Osteoblast (primary cell): ENCODE measurements around the gene STUB1. TPM values are rescaled to one million over a fixed set of nuclear protein-coding genes. Genes with fewer than 3 reads are reported as not detected.

ENCODE experiments used
- DNase-seq: peaks from one replicate; pipeline ENCODE4 v3.0.0; 2011; ENCODE audit warnings: low spot score, mixed read lengths; ENCODE audit not compliant: insufficient read length; ENCODE audit errors: missing footprints
- H2AFZ ChIP-seq: 2 replicates; pipeline ENCODE4 v1.6.0; 2011; ENCODE audit warnings: mild to moderate bottlenecking, low read length
- H3K27ac ChIP-seq: 2 replicates; pipeline ENCODE4 v1.5.1; 2011; ENCODE audit warnings: mild to moderate bottlenecking, low read depth, low read length, moderate library complexity
- H3K27me3 ChIP-seq: 2 replicates; pipeline ENCODE4 v1.6.0; 2012; ENCODE audit warnings: mild to moderate bottlenecking, control low read depth, inconsistent platforms, low read length, moderate library complexity; ENCODE audit not compliant: insufficient read depth
- H3K36me3 ChIP-seq: 2 replicates; pipeline ENCODE4 v1.5.1; 2011; ENCODE audit warnings: mild to moderate bottlenecking, low read length, control low read depth, moderate library complexity; ENCODE audit not compliant: insufficient read depth
- H3K4me1 ChIP-seq: 2 replicates; pipeline ENCODE4 v1.5.1; 2011; ENCODE audit warnings: mild to moderate bottlenecking, low read length, control low read depth, moderate library complexity; ENCODE audit not compliant: insufficient read depth
- H3K4me2 ChIP-seq: 2 replicates; pipeline ENCODE4 v1.6.0; 2011; ENCODE audit warnings: mild to moderate bottlenecking, low read length; ENCODE audit not compliant: insufficient read depth
- H3K4me3 ChIP-seq: fragments of 200-600 bp; sonication (generic); 3 replicates; pipeline ENCODE4 v1.5.1; 2012; ENCODE audit warnings: mild to moderate bottlenecking, low read length, inconsistent platforms; ENCODE audit not compliant: insufficient read depth
- H3K79me2 ChIP-seq: 2 replicates; pipeline ENCODE4 v1.6.0; 2012; ENCODE audit warnings: mild to moderate bottlenecking, low read length, control low read depth, inconsistent platforms; ENCODE audit not compliant: insufficient read depth
- H3K9me3 ChIP-seq: 2 replicates; pipeline ENCODE4 v1.5.1; 2011; ENCODE audit warnings: low read depth, low read length, control low read depth
- H4K20me1 ChIP-seq: 2 replicates; pipeline ENCODE4 v1.6.0; 2012; ENCODE audit warnings: mild to moderate bottlenecking, low read length, control low read depth; ENCODE audit not compliant: insufficient read depth
- CTCF ChIP-seq: IDR thresholded peaks from 2 replicates; pipeline ENCODE4 v1.5.1; 2011; ENCODE audit warnings: mild to moderate bottlenecking, low read depth, low read length, moderate library complexity; ENCODE audit errors: extremely low read depth
- total RNA-seq: library from RNA; depleted of rRNA; stranded (reverse); fragments of >200 nt; gene quantifications from 2 replicates; pipeline ENCODE4 v1.2.3, GENCODE V29; 2012

Gene STUB1
- total RNA-seq, 1 donor: 102 TPM

- no peaks in the 10 kb centered on the region for H3K27me3 ChIP-seq
- peak overlapping the region; percentile 84 for H3K4me3 ChIP-seq
- DNase-seq: no peak
- H3K4me2 ChIP-seq: peak overlapping the region; percentile 87
- peaks cover 7% of the 10 kb centered on the region for H4K20me1 ChIP-seq
- no peak for TF ChIP-seq CTCF
- H3K79me2 ChIP-seq: no peaks in the 10 kb centered on the region
- no peaks in the 10 kb centered on the region for H3K36me3 ChIP-seq
- H3K4me1 ChIP-seq: peaks cover 12% of the 10 kb centered on the region
- H2AFZ ChIP-seq: no peak overlapping the region
- no peak overlapping the region for H3K27ac ChIP-seq
- H3K9me3 ChIP-seq: no peaks in the 10 kb centered on the region
Measured at GRCh38 chr16:721765-722540, 41.7 kb downstream of the STUB1 start.

GRCh38 chr16:722835-723633 is 42.8 kb downstream of the STUB1 start:
- H3K36me3 ChIP-seq: no peaks in the 10 kb centered on the region
- no peak overlapping the region for H2AFZ ChIP-seq
- no peak overlapping the region for H3K27ac ChIP-seq
- no peak for DNase-seq
- peaks cover 7% of the 10 kb centered on the region for H4K20me1 ChIP-seq
- H3K9me3 ChIP-seq: no peaks in the 10 kb centered on the region
- TF ChIP-seq CTCF: no peak
- no peak overlapping the region for H3K4me2 ChIP-seq
- peaks cover 16% of the 10 kb centered on the region for H3K4me1 ChIP-seq
- H3K27me3 ChIP-seq: no peaks in the 10 kb centered on the region
- H3K4me3 ChIP-seq: no peak overlapping the region
- no peaks in the 10 kb centered on the region for H3K79me2 ChIP-seq

GRCh38 chr16:723695-724094 is 43.5 kb downstream of the STUB1 start:
- H2AFZ ChIP-seq: no peak overlapping the region

More at GRCh38 chr16:723695-724094, 43.5 kb downstream of the STUB1 start:
- Histone ChIP-seq H3K36me3 (no peaks in the 10 kb centered on the region), H3K27me3 (no peaks in the 10 kb centered on the region), H4K20me1 (peaks cover 7% of the 10 kb centered on the region), H3K4me3 (no peak overlapping the region), H3K4me1 (peaks cover 16% of the 10 kb centered on the region), H3K9me3 (no peaks in the 10 kb centered on the region), H3K27ac (no peak overlapping the region), H3K79me2 (no peaks in the 10 kb centered on the region), H3K4me2 (no peak overlapping the region)
- no peak for DNase-seq
- no peak for TF ChIP-seq CTCF
